SH-SY5Y (cell line): Measurements from ENCODE around the gene PSME2.
A peak's percentile ranks its signal among the peaks of the same experiment; 100 is the strongest.

Experiments
- GATA2 ChIP-seq: IDR thresholded peaks from 2 replicates; pipeline ENCODE4 v1.6.1; 2011; ENCODE audit warnings: mild to moderate bottlenecking, low read depth, low read length
- GATA3 ChIP-seq: IDR thresholded peaks from 2 replicates; pipeline ENCODE4 v1.6.1; 2011; ENCODE audit warnings: low read depth, mild to moderate bottlenecking, low read length, moderate library complexity

DNA sequence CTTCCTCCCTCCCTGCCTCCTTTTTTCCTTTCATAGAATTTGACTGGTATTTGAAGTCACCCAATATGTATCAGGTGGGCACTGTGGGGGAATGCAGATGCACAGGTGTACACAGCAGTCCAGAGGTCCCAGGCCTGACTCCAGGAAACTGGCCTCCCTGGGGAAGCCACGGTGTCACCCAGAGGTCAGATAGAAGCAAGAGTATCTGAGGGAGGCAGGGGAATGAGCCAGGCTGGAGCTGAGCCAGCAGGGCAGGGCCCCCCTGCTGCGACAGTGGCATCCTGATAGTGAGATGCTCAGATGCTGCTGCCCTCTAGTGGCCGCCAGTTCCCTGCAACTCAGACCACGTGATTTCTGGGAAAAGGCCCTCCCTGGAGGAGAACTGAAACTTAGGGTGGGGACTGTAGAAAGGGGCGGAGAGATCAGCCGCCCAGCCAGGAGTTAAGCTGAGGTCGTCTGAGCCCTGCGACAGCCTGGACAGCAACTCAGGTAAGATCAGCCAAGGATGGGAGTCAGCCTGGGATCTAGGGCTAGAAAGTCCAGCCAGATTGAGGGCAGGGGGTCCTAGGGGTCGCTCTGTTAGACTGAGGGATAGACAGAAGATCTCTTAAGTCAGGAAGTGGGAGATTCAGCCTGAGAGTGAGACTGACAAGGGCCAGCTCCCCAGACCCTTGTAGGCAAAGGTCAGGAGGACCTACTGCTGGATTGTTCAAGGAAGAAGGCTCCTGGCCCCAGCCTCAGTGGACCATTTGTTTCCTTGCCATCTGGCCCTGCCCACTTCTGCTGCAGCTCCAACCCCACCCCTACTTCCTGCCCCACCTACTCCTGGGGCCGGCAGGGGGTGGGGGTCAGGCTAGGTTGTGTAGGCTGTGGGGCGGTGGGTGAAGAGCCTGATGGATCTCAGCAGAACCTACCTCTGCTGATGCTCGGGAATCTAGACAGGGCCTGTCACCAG is 14.7 kb upstream of the PSME2 start, which contains the start of gene IRF9:
- peak; percentile 42 for TF ChIP-seq GATA2
- TF ChIP-seq GATA3, result no peak
